H9 (cell line): ENCODE measurements around the gene NEDD4L. TPM values are rescaled to one million over a fixed set of nuclear protein-coding genes. Genes with fewer than 3 reads are reported as not detected.

Source experiments
- DNase-seq: peaks from one replicate; pipeline ENCODE4 v3.0.0-alpha.2; 2017
- H2AFZ ChIP-seq: one replicate; pipeline ENCODE4 v1.6.1; 2013; ENCODE audit warnings: mild to moderate bottlenecking, low read length, control low read depth, moderate library complexity
- H2AK5ac ChIP-seq: 2 replicates; pipeline ENCODE4 v1.6.1; 2013; ENCODE audit warnings: low read length, control low read depth, mixed read lengths; ENCODE audit not compliant: insufficient read length
- H2BK120ac ChIP-seq: one replicate; pipeline ENCODE4 v1.6.1; 2013; ENCODE audit warnings: low read depth, mild to moderate bottlenecking, low read length, control low read depth, inconsistent platforms; ENCODE audit not compliant: poor library complexity, severe bottlenecking
- H2BK12ac ChIP-seq: 2 replicates; pipeline ENCODE4 v1.6.1; 2013; ENCODE audit warnings: low read length, control low read depth, mixed read lengths, low read depth; ENCODE audit not compliant: insufficient read length
- H2BK15ac ChIP-seq: 2 replicates; pipeline ENCODE4 v1.6.1; 2013; ENCODE audit warnings: low read depth, low read length, control low read depth
- H2BK20ac ChIP-seq: one replicate; pipeline ENCODE4 v1.6.1; 2013; ENCODE audit warnings: low read depth, mild to moderate bottlenecking, low read length, control low read depth, inconsistent platforms; ENCODE audit not compliant: poor library complexity, severe bottlenecking
- H2BK5ac ChIP-seq: 2 replicates; pipeline ENCODE4 v1.6.1; 2013; ENCODE audit warnings: low read length, control low read depth, mixed read lengths; ENCODE audit not compliant: insufficient read length
- H3K14ac ChIP-seq: 2 replicates; pipeline ENCODE4 v1.6.1; 2013; ENCODE audit warnings: low read length, control low read depth; ENCODE audit not compliant: insufficient read depth
- H3K18ac ChIP-seq: 2 replicates; pipeline ENCODE4 v1.6.1; 2013; ENCODE audit warnings: low read depth, mild to moderate bottlenecking, mixed read lengths, low read length, control low read depth; ENCODE audit not compliant: insufficient read length
- H3K23ac ChIP-seq: 2 replicates; pipeline ENCODE4 v1.6.1; 2013; ENCODE audit warnings: low read length, control low read depth, mixed read lengths, low read depth; ENCODE audit not compliant: insufficient read length
- H3K23me2 ChIP-seq: 2 replicates; pipeline ENCODE4 v1.6.1; 2013; ENCODE audit warnings: low read depth, mild to moderate bottlenecking, mixed read lengths, low read length, control low read depth; ENCODE audit not compliant: insufficient read length, poor library complexity, severe bottlenecking
- H3K27ac ChIP-seq: 2 replicates; pipeline ENCODE4 v1.5.1; 2013; ENCODE audit warnings: low read length, control low read depth, mixed read lengths, low read depth; ENCODE audit not compliant: insufficient read length
- H3K27me3 ChIP-seq: 2 replicates; pipeline ENCODE4 v1.6.1; 2013; ENCODE audit warnings: low read length, control low read depth, inconsistent platforms; ENCODE audit not compliant: insufficient read depth
- H3K4ac ChIP-seq: 2 replicates; pipeline ENCODE4 v1.6.1; 2013; ENCODE audit warnings: low read depth, mild to moderate bottlenecking, control low read depth, inconsistent platforms, low read length, moderate library complexity
- H3K4me1 ChIP-seq: 2 replicates; pipeline ENCODE4 v1.6.1; 2013; ENCODE audit warnings: low read length, control low read depth, inconsistent platforms; ENCODE audit not compliant: insufficient read depth
- H3K4me2 ChIP-seq: 2 replicates; pipeline ENCODE4 v1.6.1; 2013; ENCODE audit warnings: low read length, control low read depth, mixed read lengths; ENCODE audit not compliant: insufficient read length, insufficient read depth
- H3K56ac ChIP-seq: 2 replicates; pipeline ENCODE4 v1.6.1; 2013; ENCODE audit warnings: low read depth, mild to moderate bottlenecking, mixed read lengths, low read length, control low read depth; ENCODE audit not compliant: insufficient read length
- H3K79me1 ChIP-seq: 2 replicates; pipeline ENCODE4 v1.6.1; 2013; ENCODE audit warnings: low read depth, mild to moderate bottlenecking, moderate library complexity, low read length, control low read depth, inconsistent platforms; ENCODE audit not compliant: insufficient read depth, poor library complexity, severe bottlenecking
- H3K79me2 ChIP-seq: 2 replicates; pipeline ENCODE4 v1.6.1; 2013; ENCODE audit warnings: low read length, control low read depth, inconsistent platforms; ENCODE audit not compliant: insufficient read depth
- H3K9ac ChIP-seq: 2 replicates; pipeline ENCODE4 v1.6.1; 2013; ENCODE audit warnings: low read length, control low read depth, mixed read lengths; ENCODE audit not compliant: insufficient read length; ENCODE audit errors: extremely low read depth
- H3K9me3 ChIP-seq: one replicate; pipeline ENCODE4 v1.6.1; 2013; ENCODE audit warnings: low read depth, low read length, inconsistent platforms; ENCODE audit not compliant: control insufficient read depth
- H3T11ph ChIP-seq: one replicate; pipeline ENCODE4 v1.6.1; 2013; ENCODE audit warnings: mild to moderate bottlenecking, low read length, control low read depth, inconsistent platforms
- H4K20me1 ChIP-seq: one replicate; pipeline ENCODE4 v1.6.1; 2013; ENCODE audit not compliant: control insufficient read depth, insufficient read length, insufficient read depth
- H4K5ac ChIP-seq: 2 replicates; pipeline ENCODE4 v1.6.1; 2013; ENCODE audit warnings: low read depth, mild to moderate bottlenecking, mixed read lengths, low read length, control low read depth; ENCODE audit not compliant: insufficient read length
- H4K8ac ChIP-seq: replicated peaks from 2 replicates; pipeline ENCODE4 v1.6.1; 2013; ENCODE audit warnings: low read length, control low read depth, mixed read lengths, low read depth; ENCODE audit not compliant: insufficient read length
- H4K91ac ChIP-seq: 2 replicates; pipeline ENCODE4 v1.6.1; 2013; ENCODE audit warnings: low read depth, mild to moderate bottlenecking, moderate library complexity, mixed read lengths, low read length, control low read depth; ENCODE audit not compliant: insufficient read length
- H3K27ac Mint-ChIP-seq, 3 experiments: 2 replicates in 2 of 3; 3 replicates in 1 of 3; pipeline ENCODE4 v1.8.0; 2020 to 2021; ENCODE audit warnings: mixed read lengths in 3 of 3, mild to moderate bottlenecking in 1 of 3, moderate library complexity in 1 of 3
- H3K27me3 Mint-ChIP-seq: 2 replicates; pipeline ENCODE4 v1.8.0; 2021; ENCODE audit warnings: low read depth, mild to moderate bottlenecking, moderate library complexity, mixed read lengths
- H3K36me3 Mint-ChIP-seq, 3 experiments: 2 replicates in 2 of 3; 3 replicates in 1 of 3; pipeline ENCODE4 v1.8.0; 2020 to 2021; ENCODE audit warnings: low read depth in 3 of 3, mixed read lengths in 3 of 3; ENCODE audit not compliant: insufficient read depth in 1 of 3
- H3K4me1 Mint-ChIP-seq, 2 experiments: 2 replicates each; pipeline ENCODE4 v1.8.0; 2020; ENCODE audit warnings: mixed read lengths in 2 of 2
- H3K4me3 Mint-ChIP-seq, 2 experiments: 2 replicates in 1 of 2; 3 replicates in 1 of 2; pipeline ENCODE4 v1.8.0; 2020 to 2021; ENCODE audit warnings: mild to moderate bottlenecking in 2 of 2, mixed read lengths in 2 of 2, moderate library complexity in 1 of 2
- H3K9me3 Mint-ChIP-seq, 2 experiments: 2 replicates in 1 of 2; 3 replicates in 1 of 2; pipeline ENCODE4 v1.8.0; 2020; ENCODE audit warnings: mild to moderate bottlenecking in 2 of 2, mixed read lengths in 2 of 2, moderate library complexity in 1 of 2
- WGBS: extraction: QIAGEN DNeasy Blood & Tissue Kit; methylation state at CpG from one replicate; pipeline ENCODE4 v1.1.7; 2013; ENCODE audit warnings: missing lambda C conversion rate, low lambda C conversion rate, mixed read lengths; ENCODE audit not compliant: insufficient read length; ENCODE audit errors: extremely low coverage; 5-methylcytosine and 5-hydroxymethylcytosine counted together
- total RNA-seq: library from RNA; stranded (reverse); gene quantifications from 2 replicates; pipeline ENCODE4 v1.2.1, GENCODE V29; 2021
- TF ChIP-seq, protein P1 (sequence below): fragments of 200-600 bp; sonication (generic); conservative IDR thresholded peaks from 3 replicates; pipeline ENCODE4 v1.8.0; 2021; ENCODE audit warnings: antibody characterized with exemption, mild to moderate bottlenecking

The NEDD4L gene
- total RNA-seq, 1 experiment from 2014 or later = 76.3 TPM

DNA sequence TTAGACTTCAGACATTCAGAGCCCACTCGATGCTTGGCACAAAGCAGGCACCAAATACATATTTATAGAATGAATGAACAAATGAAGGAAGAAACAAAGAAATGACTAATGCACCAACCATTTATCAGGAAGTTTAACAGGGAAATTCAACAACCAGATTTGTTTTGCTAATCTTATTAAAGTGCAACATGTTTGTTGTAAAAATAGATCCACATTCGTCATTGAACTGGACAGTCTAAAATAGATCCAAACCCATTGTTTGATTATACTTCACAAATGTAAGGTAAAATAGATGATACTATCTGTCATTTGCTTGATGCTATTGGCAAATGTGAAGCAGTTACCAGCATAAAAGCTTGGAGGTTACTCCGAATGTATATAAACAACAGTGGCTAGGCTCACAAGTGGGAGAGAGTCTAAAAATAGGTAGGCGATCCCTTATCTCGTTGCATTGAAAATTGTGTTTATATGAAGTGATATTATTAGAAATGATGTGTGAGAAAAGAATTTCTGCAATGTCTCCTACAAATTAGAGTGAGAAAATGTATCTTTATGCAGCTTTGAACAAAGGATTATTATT lies 246.2 kb downstream of the NEDD4L start:
- Histone ChIP-seq H2BK120ac (no peak overlapping the region), H3K56ac (no peak overlapping the region), H3K18ac (no peak overlapping the region), H2BK20ac (no peak overlapping the region), H3K4me2 (no peak overlapping the region), H2BK12ac (no peak overlapping the region), H3K4me1 (peaks cover 6% of the 10 kb centered on the region; the same call in 1 of the 2 replicates), H2BK15ac (no peak overlapping the region), H3K23me2 (no peaks in the 10 kb centered on the region), H2AFZ (no peak overlapping the region), H3K27ac (no peak overlapping the region), H4K91ac (no peak overlapping the region), H3K9ac (no peak overlapping the region), H3K79me2 (no peaks in the 10 kb centered on the region), H4K20me1 (no peaks in the 10 kb centered on the region), H4K5ac (no peak overlapping the region), H3K4ac (no peak overlapping the region), H2AK5ac (no peak overlapping the region), H3K9me3 (no peaks in the 10 kb centered on the region), H4K8ac (no peak overlapping the region), H3K14ac (no peak overlapping the region), H3K27me3 (no peaks in the 10 kb centered on the region), H3K79me1 (peaks cover 2% of the 10 kb centered on the region), H2BK5ac (no peak overlapping the region), H3T11ph (no peak overlapping the region), H3K23ac (no peak overlapping the region)
- Mint-ChIP-seq H3K27me3 (no peaks in the 10 kb centered on the region), H3K4me1 (peaks cover 25 to 31% of the 10 kb centered on the region in 2 experiments), H3K4me3 (no peak overlapping the region), H3K36me3 (no peaks in the 10 kb centered on the region; a peak in 1 of 7 replicates), H3K9me3 (no peaks in the 10 kb centered on the region), H3K27ac (no peak overlapping the region; a peak in 1 of 7 replicates)
- 100% methylated on average over 1 of the region's 5 CpGs for WGBS
- no peak for DNase-seq
- TF ChIP-seq, protein P1, sequence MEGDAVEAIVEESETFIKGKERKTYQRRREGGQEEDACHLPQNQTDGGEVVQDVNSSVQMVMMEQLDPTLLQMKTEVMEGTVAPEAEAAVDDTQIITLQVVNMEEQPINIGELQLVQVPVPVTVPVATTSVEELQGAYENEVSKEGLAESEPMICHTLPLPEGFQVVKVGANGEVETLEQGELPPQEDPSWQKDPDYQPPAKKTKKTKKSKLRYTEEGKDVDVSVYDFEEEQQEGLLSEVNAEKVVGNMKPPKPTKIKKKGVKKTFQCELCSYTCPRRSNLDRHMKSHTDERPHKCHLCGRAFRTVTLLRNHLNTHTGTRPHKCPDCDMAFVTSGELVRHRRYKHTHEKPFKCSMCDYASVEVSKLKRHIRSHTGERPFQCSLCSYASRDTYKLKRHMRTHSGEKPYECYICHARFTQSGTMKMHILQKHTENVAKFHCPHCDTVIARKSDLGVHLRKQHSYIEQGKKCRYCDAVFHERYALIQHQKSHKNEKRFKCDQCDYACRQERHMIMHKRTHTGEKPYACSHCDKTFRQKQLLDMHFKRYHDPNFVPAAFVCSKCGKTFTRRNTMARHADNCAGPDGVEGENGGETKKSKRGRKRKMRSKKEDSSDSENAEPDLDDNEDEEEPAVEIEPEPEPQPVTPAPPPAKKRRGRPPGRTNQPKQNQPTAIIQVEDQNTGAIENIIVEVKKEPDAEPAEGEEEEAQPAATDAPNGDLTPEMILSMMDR = no peak
